Mesendoderm (in vitro differentiated cells): ENCODE measurements around the gene SNX4. TPM values are rescaled to one million over a fixed set of nuclear protein-coding genes. Genes with fewer than 3 reads are reported as not detected.

Experiments used
- DNase-seq: peaks from one replicate; pipeline ENCODE4 v3.0.0; 2013
- H2AK5ac ChIP-seq: 2 replicates; pipeline ENCODE4 v1.6.1; 2013; ENCODE audit warnings: low read length, inconsistent platforms
- H2BK120ac ChIP-seq: 2 replicates; pipeline ENCODE4 v1.6.1; 2013; ENCODE audit warnings: low read depth, mild to moderate bottlenecking, low read length, moderate library complexity, mixed read lengths
- H2BK15ac ChIP-seq: replicated peaks from 2 replicates; pipeline ENCODE4 v1.6.1; 2013; ENCODE audit warnings: low read depth, mild to moderate bottlenecking, moderate library complexity
- H2BK5ac ChIP-seq: 2 replicates; pipeline ENCODE4 v1.6.1; 2013; ENCODE audit warnings: low read length, inconsistent platforms
- H3K18ac ChIP-seq: 2 replicates; pipeline ENCODE4 v1.6.1; 2013; ENCODE audit warnings: mild to moderate bottlenecking, low read length, mixed read lengths
- H3K23ac ChIP-seq: one replicate; pipeline ENCODE4 v1.6.1; 2013; ENCODE audit warnings: low read length
- H3K27ac ChIP-seq: 2 replicates; pipeline ENCODE4 v1.5.1; 2013; ENCODE audit warnings: low read depth, mild to moderate bottlenecking, inconsistent platforms, low read length, moderate library complexity
- H3K27me3 ChIP-seq: 2 replicates; pipeline ENCODE4 v1.6.1; 2013; ENCODE audit warnings: low read length, control low read depth, mild to moderate bottlenecking, inconsistent platforms; ENCODE audit not compliant: insufficient read depth, poor library complexity
- H3K36me3 ChIP-seq: 2 replicates; pipeline ENCODE4 v1.6.1; 2013; ENCODE audit warnings: low read length, inconsistent platforms; ENCODE audit not compliant: control insufficient read depth, insufficient read depth
- H3K4ac ChIP-seq: one replicate; pipeline ENCODE4 v1.6.1; 2013; ENCODE audit warnings: low read depth, mild to moderate bottlenecking, low read length, moderate library complexity
- H3K4me1 ChIP-seq: 2 replicates; pipeline ENCODE4 v1.6.1; 2013; ENCODE audit warnings: low read depth, low read length, inconsistent platforms; ENCODE audit not compliant: control insufficient read depth
- H3K4me2 ChIP-seq: 2 replicates; pipeline ENCODE4 v1.6.1; 2013; ENCODE audit warnings: low read length
- H3K4me3 ChIP-seq: 2 replicates; pipeline ENCODE4 v1.5.1; 2013; ENCODE audit warnings: mild to moderate bottlenecking, low read length
- H3K56ac ChIP-seq: one replicate; pipeline ENCODE4 v1.6.1; 2013; ENCODE audit warnings: low read length
- H3K79me1 ChIP-seq: 2 replicates; pipeline ENCODE4 v1.6.1; 2013; ENCODE audit warnings: low read length, inconsistent platforms
- H3K79me2 ChIP-seq: 2 replicates; pipeline ENCODE4 v1.6.1; 2013; ENCODE audit warnings: mild to moderate bottlenecking, low read length; ENCODE audit not compliant: control insufficient read depth, insufficient read depth
- H3K9ac ChIP-seq: 2 replicates; pipeline ENCODE4 v1.6.1; 2013; ENCODE audit warnings: low read length, inconsistent platforms
- H4K5ac ChIP-seq: one replicate; pipeline ENCODE4 v1.6.1; 2013; ENCODE audit warnings: low read length
- H4K8ac ChIP-seq: one replicate; pipeline ENCODE4 v1.6.1; 2013; ENCODE audit warnings: low read depth, mild to moderate bottlenecking, control low read depth, low read length, moderate library complexity
- WGBS: extraction: QIAGEN DNeasy Blood & Tissue Kit; methylation state at CpG from one replicate; pipeline ENCODE4 v1.1.7; 2013; ENCODE audit warnings: low lambda C conversion rate, missing lambda C conversion rate; ENCODE audit not compliant: insufficient coverage; ENCODE audit errors: extremely low coverage; 5-methylcytosine and 5-hydroxymethylcytosine counted together
- small RNA-seq: library from polyadenylated mRNA; stranded (forward); fragments of <200 nt; extraction: miRNeasy Mini kit (QIAGEN cat#:217004); gene quantifications from one replicate; pipeline ENCODE3, GENCODE V24; 2013; ENCODE audit not compliant: insufficient read depth

The SNX4 gene

DNA sequence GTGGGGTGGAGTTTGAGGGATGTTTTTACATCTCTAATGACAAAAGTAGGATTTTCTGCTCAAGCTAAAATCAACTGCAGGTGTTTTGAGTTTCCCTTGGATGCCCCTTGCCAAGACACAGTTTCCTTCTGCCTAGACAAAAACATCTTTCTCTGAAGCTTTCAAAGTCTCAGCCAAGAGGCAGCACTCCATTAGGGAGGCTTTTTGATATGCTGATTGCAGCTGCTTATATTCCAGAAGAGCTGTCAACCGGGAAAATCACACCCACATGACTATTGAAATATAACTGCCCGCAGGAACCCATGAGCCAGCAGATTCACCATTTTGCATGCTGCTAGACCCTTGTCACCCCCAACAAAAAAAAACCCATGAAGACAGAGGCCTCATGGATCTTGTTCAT lies 117.4 kb downstream of the SNX4 start:
- H3K27me3 ChIP-seq: no peaks in the 10 kb centered on the region
- no peak overlapping the region for H4K5ac ChIP-seq
- no peak overlapping the region for H3K4me2 ChIP-seq
- H2AK5ac ChIP-seq: no peak overlapping the region
- no peaks in the 10 kb centered on the region for H3K79me1 ChIP-seq
- no peaks in the 10 kb centered on the region for H3K79me2 ChIP-seq
- H3K56ac ChIP-seq: no peak overlapping the region
- no peak overlapping the region for H2BK120ac ChIP-seq
- no peak overlapping the region for H3K4me3 ChIP-seq
- no peaks in the 10 kb centered on the region for H3K36me3 ChIP-seq
- no peak overlapping the region for H4K8ac ChIP-seq
- no peak overlapping the region for H2BK15ac ChIP-seq
- no peak overlapping the region for H3K23ac ChIP-seq
- no peak overlapping the region for H3K9ac ChIP-seq
- H3K4ac ChIP-seq: no peak overlapping the region
- no CpG with 5 or more reads among the region's 2 CpGs for WGBS
- no peak overlapping the region for H3K27ac ChIP-seq
- H3K4me1 ChIP-seq: no peaks in the 10 kb centered on the region
- no peak overlapping the region for H2BK5ac ChIP-seq
- DNase-seq: no peak
- H3K18ac ChIP-seq: no peak overlapping the region

DNA sequence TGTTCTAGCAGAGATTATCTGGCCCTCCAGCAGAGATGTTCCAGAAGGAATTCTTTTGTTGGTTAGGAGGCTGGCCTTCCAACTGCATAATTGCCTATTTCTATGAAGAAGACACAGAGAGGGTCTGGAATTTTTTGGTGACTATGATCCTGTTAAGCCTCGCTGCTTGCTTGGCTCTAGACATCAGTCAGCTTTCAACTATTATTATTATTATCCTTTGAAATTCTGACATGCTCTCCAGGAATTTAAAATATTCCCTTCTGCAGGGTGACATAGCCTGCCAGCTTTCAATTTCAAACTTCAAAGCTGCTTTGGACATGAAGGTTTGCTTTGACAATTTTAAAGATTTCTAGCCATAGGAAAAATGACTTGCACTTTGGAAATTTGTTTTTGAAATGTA lies 118.6 kb downstream of the SNX4 start:
- no peak overlapping the region for H4K8ac ChIP-seq
- WGBS: no CpG with 5 or more reads among the region's 1 CpG
- H3K27ac ChIP-seq: no peak overlapping the region

DNA sequence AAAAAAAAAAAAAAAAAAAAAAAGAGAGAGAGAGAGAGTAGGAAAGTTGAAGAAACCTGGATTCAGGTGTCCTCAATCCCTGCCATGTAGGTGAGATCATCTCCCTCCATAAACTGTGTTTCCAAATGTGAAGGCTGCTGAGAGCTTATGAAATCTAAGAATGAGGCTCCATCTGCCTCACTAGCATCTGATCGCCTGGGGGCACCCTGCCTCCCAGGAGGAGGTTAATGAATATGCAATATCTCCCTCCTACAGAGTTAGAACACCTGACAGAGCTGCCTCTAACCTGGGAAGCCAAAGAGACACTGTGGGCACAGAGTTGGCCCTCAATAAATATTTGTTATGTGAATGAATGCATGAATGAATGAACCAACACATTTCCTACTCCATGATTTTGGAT lies 121.0 kb downstream of the SNX4 start:
- H4K5ac ChIP-seq: no peak overlapping the region
- no peak overlapping the region for H3K9ac ChIP-seq
- H3K23ac ChIP-seq: no peak overlapping the region
- no peaks in the 10 kb centered on the region for H3K27me3 ChIP-seq
- no peak overlapping the region for H2BK15ac ChIP-seq
- H2BK5ac ChIP-seq: no peak overlapping the region
- H3K56ac ChIP-seq: no peak overlapping the region
- H3K4me2 ChIP-seq: no peak overlapping the region
- H2AK5ac ChIP-seq: no peak overlapping the region
- no CpG with 5 or more reads among the region's 1 CpG for WGBS
- H3K79me2 ChIP-seq: no peaks in the 10 kb centered on the region
- no peak overlapping the region for H3K4me3 ChIP-seq
- no peaks in the 10 kb centered on the region for H3K79me1 ChIP-seq
- peak; percentile 33 for DNase-seq
- H4K8ac ChIP-seq: no peak overlapping the region
- no peak overlapping the region for H3K18ac ChIP-seq
- no peaks in the 10 kb centered on the region for H3K36me3 ChIP-seq
- H3K4ac ChIP-seq: no peak overlapping the region
- no peaks in the 10 kb centered on the region for H3K4me1 ChIP-seq
- H2BK120ac ChIP-seq: no peak overlapping the region
- no peak overlapping the region for H3K27ac ChIP-seq

More for the DNA sequence above, 118.6 kb downstream of the SNX4 start:
- no peak overlapping the region for H3K9ac ChIP-seq
- no peak overlapping the region for H2BK15ac ChIP-seq
- H3K18ac ChIP-seq: no peak overlapping the region
- no peak overlapping the region for H3K4ac ChIP-seq
- H2AK5ac ChIP-seq: no peak overlapping the region
- no peak overlapping the region for H4K5ac ChIP-seq
- no peaks in the 10 kb centered on the region for H3K79me2 ChIP-seq
- no peak overlapping the region for H3K56ac ChIP-seq
- no peaks in the 10 kb centered on the region for H3K36me3 ChIP-seq
- no peak overlapping the region for H2BK120ac ChIP-seq
- H3K27me3 ChIP-seq: no peaks in the 10 kb centered on the region
- H3K4me1 ChIP-seq: no peaks in the 10 kb centered on the region
- no peaks in the 10 kb centered on the region for H3K79me1 ChIP-seq
- no peak overlapping the region for H3K4me2 ChIP-seq
- H3K23ac ChIP-seq: no peak overlapping the region
- no peak overlapping the region for H2BK5ac ChIP-seq
- no peak overlapping the region for H3K4me3 ChIP-seq
- peak; percentile 19 for DNase-seq

Small RNA genes within 50 kb of the gene (small RNA-seq; reads per million reads assigned to genes)
- gene RF00019: not detected
